Measurements from ENCODE around the gene TMEM17.

Gene TMEM17

GRCh38 chr2:62506421-62506750, 391 bp upstream of the TMEM17 start:
- no peak for DNase-seq

DNA sequence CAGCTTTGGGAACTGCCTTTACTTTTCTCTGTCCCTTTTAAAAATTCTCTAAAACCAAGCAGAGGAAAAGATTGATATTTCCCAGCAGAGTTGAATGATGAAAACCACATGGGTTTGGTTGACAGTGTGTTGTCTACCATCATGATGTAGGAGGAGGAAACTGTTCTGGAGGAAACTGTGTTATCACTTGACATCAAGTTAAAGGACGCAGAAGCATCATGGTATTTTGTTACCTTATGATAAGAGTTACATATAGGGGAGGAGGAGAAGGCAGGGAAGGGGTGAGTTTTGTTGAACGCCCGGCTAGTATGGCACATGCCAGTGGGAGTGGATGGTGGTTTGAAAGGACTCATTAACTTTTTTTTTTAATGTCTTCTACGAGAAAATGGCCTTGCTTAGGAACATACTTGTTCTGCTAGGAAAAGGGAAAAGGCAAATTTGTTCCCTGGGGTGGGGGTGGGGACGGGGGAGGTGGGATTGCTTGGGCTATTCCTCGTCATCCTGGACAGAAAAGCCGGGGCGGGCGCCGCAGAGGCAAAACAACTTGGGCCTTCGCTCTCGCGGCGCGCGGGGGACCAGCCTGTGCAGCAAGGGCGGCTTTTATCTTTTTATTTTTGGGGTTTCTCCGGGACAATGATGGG, 766 bp downstream of the TMEM17 start:
- no peak for DNase-seq

- DNase-seq, result no peak
These were observed 1.3 kb downstream of the TMEM17 start for GRCh38 chr2:62504657-62505056.

DNA sequence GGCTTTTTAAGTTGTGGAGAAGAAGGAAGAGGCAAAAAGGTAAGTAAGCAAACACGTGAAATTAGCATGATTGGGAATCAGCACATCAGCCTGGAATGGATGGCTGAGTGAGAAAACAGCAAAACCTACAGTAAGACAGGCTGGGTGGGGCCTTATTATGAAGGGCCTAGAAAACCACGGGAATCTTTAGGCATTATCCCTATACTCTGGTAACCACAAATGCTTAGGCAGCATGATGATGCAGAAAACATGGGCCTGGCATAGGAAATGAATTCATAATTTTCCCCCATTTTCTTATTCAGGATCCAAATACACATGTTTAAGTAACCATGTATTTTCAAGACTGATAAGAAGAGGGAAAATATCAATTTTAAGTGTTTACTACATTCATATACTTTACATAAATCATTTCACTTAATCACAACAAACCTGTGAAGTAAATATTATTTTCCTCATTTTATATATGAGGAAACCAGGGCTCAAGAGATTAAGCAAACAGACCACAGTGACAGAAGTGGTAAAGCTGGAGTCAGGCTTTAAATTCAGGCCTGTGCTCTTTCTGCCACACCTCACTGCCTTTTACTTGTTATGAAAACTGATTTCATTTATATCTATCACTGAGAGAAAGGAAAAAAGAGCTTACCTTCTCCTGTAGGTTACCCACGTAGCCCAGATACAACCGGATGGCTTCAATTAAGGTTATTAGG, 4.0 kb downstream of the TMEM17 start:
- DNase-seq, result no peak

DNA sequence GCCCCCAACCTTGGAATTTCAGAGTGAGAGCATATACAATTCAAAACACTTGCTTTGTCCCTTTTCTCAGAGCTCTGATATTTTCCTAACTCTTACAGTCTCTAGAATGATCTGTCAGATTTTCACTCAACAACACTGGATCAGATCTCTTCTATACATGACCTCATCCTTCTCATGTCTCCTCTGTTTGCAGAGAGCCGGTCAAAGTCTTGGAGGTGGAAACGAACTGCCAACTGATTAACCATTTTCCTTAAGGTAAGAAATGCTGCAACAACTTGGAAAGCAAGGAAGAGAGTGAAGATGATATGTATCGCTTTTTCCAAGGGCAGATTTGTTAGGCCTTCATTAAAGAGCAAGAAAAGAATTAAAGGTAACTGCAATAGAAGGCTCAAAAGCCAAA, 4.9 kb downstream of the TMEM17 start:
- no peak for DNase-seq

GRCh38 chr2:62499430-62500060, 6.5 kb downstream of the TMEM17 start:
- DNase-seq, result no peak

DNA sequence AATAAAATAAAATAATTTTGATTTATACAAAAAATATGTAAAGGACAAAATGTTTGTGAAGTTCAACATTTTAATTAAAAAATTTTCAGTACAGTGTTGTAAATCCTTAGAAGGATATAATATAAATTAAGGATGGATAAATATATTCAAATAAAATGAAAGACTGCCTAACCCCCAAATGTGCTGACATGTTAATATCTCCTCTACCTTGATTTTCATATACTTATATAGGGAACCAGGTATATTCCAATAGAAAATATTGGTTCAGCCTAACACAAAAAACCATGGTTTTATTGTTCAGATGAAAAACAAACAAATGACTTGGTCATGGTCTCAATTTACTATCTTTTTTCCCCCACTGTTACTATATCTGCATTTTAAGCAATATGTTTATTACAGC, 7.3 kb downstream of the TMEM17 start:
- no peak for DNase-seq

GRCh38 chr2:62495761-62496160, 10.2 kb downstream of the TMEM17 start:
- DNase-seq, result no peak

DNA sequence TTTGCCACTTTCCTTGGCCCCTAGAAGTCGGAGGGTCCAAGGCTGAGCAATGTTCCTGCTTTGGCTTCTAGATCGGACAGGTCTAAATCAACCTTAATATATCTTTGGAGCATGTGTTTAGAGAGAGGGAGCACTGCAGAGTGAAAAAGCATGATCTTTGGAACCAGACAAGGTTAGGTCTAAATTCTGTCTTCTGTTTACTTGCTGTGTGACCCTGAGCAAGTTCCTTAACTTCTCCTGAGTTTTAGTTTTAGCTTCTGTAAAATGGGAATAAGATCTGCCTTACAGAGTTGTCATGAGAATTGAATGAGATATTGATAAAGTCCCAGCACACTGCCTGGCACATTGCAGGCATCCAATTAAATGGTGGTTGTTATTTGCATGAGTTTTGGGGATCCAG, 13.9 kb downstream of the TMEM17 start:
- DNase-seq, result no peak

- DNase-seq, result no peak
These were observed 16.3 kb downstream of the TMEM17 start for GRCh38 chr2:62489702-62490101.

DNA sequence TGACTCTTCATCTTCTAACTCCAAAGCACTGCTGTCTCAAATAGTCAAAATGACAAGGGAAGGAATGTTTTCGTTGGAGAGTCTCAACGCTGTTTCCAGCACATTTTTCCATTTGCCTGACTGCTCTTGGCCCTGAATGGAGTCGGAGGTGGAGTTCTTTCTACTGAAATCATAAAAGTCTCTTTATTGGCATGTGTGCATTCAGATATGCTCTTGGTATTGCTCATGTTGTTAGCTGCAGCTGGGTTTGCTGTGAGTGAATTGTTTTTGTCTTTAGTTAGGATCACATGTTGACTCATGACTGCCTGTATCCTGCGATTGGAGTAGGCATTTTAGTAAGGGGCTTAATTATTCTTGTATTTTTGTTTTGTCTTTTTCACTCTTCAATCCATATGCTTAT, 16.8 kb downstream of the TMEM17 start:
- no peak for DNase-seq

DNA sequence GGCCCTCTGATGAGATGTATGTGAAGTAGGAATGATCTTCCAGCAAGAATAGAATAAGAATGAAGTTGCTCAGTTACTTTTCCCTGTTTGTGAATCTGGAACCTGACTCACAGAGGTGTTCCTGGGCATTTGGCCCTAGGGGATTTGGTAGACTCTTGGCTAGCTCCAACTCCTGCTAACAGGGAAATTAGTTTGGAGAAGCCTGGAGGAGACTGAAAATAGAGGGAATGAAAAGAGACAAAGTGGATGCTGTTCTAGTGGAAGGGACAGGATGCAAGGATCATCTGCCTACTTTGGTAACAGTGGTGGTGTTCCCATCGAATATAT, 19.6 kb downstream of the TMEM17 start:
- no peak for DNase-seq

GRCh38 chr2:62485761-62486438, 20.1 kb downstream of the TMEM17 start:
- DNase-seq, result no peak

DNA sequence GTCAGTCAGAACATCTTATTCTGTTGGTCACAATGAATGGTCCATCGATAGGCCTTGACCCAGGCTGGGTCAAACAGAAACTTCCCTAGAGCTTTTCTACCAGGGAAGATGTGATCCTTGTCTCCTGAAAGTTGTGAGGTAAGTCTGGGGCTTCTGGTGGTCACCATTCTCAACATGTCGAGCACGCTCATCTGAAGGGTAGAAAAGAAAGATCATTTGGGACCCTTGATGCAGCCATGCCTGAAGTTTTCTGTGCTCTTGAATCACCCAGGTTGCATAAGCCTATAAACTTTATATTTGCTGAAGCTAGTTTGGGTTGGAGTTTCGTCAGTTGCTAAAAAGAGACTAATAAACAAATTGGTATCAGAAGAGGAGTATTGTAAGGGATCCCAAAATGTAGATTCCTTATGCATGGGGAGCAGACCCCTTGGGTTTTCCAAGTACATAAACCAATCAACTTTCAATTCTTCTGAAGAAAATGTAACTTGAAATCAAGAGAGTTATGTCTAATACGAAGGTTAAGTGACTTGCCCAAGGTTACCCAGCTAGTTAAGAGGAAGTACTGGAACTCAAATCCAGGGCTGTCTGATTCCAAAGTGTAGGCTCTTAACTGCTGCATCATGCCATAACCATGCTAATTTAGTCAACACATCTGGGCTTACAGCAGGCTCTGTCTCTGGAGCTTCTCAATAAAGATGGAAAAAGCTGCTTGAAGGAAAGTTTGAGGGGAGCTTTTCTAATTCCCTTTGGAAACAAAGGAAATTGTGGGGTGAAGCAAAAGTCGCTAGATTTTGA, 23.2 kb downstream of the TMEM17 start:
- no peak for DNase-seq

DNA sequence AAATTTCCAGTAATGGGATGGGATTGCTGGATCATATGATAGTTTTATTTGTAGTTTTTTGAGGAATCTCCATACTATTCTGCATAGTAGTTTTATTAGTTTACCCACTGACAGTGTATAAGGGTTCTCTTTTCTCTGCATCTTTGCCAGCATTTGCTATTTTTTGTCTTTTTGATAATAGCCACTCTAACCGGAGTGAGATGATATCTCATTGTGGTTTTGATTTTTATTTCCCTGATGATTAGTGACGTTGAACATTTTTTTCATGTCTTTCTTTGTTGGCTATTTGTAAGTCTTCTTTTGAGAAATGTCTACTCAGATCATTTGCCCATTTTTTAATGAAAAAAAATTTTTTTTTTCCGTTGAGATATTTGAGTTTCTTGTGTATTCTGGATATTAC, 26.1 kb downstream of the TMEM17 start:
- no peak for DNase-seq

DNA sequence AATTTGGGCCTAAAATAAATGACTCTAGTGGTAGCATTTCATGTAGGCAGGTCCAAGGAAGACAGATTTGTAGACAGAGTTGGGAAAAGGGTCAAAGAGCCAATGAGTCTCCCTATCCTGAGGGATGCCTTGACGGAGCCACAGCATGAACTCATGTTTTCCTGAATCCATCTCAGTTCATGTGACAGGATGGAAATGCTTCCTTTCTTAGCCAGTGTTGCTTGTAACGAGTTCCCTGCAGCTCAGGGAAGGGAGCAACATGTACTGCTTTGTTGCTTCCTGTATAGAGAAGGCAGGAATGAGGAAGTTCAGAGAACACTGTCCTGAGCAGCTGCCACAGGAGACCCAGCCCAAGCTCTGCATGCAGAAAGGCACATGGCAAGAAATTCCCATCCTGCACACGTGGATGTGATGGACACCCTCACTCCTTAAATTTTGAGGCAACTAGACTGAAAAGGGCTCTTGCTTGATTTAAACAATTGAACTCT, 27.9 kb downstream of the TMEM17 start:
- DNase-seq, result no peak

GRCh38 chr2:62477573-62477972, 28.4 kb downstream of the TMEM17 start:
- no peak for DNase-seq

DNA sequence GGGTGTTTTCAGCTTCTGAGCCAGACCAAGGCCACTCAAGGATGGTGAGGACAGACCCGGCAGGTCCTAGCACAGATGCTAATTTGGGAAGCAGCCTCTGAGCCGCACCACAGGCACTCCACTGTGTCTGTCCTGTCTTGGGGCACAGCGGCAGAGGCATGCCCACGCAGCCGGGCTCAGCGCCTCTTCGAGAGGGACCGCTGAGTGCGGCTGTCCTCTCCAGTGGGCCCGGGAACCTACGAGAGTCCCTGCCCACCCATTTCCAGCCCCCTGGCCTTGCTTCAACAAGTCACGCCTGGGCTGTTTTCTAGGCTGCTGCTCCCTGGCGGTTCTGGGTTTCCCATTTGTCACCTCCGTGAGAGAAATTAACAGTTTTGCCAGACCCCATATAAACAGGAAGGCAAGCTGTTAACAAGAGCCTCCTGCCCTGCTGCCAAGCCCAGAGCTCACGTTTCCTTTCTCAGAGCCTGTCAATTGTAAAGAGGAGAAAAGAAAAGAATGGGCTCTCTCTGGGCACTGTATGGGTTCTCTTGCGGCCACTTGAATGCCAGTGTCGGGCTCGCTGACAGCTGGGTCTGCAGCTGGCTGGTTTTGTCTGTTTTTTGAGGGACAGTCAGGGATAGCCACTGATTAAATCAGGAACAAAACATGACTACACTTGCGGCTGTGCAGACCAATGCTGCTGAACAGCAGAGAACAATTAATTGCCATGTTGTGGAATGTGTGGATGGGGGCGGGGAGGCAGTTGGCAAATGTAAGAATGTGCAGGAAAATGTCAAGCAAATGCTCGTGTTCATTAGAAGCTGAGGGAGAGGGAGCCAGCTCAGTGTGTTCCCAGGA, 30.6 kb downstream of the TMEM17 start:
- DNase-seq, result no peak

GRCh38 chr2:62474176-62474575, 31.8 kb downstream of the TMEM17 start:
- DNase-seq, result no peak

GRCh38 chr2:62473246-62473827, 32.7 kb downstream of the TMEM17 start:
- DNase-seq, result no peak

DNA sequence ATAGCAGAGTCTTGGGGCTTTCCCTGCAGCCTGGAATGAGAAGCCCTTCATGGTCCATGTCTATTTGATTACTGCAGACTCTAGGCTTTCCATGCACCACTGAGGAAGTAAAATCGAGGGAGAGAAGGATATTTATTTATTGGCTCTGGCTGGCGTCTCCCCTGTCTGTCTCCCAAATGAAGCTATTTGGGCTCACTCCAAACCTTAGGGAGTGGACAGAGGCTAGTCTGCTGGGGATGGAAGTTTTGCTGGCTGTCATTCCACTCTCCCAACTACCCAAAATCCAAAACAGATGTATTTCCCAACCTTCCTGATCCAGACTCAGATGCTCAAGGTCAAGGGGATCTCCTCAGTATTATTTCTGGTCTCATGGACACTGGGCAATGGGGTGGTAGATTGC, 33.7 kb downstream of the TMEM17 start:
- no peak for DNase-seq

DNA sequence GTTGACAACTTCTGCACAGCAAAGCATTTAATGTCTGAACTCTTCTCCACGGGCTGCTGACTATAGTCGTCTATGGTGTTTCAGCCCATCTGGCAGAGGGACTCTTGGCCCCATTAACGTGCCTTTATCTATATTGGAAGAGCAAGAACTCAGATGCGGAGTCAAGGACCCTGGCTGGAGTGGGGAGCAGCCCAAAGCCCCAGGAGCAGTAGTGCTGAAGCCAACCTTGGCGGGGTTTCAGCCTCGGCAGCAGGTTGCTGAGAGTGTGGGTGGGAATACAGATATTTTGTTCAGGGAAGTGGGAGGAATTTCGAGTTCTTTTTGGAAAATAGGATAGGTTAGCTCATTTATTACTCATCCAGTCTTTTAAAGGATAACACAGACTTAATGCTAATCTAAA, 34.2 kb downstream of the TMEM17 start:
- DNase-seq, result no peak

Data from stimulated activated naive CD4-positive, alpha-beta T cell (primary cell).